ENCODE data around the gene FBP1. TPM values are rescaled to one million over a fixed set of nuclear protein-coding genes. Genes with fewer than 3 reads are reported as not detected.

FBP1 gene
- total RNA-seq, 1 experiment from 2014 or later, result 1.9 TPM

GRCh38 chr9:94577036-94577435, 62.3 kb downstream of the FBP1 start:
- WGBS (ENCODE audit: extremely low coverage, insufficient read length, low lambda C conversion rate), result no CpG with 5 or more reads among the region's 1 CpG

More at GRCh38 chr9:94577036-94577435, 62.3 kb downstream of the FBP1 start:
- Histone ChIP-seq H3K27ac (ENCODE audit: insufficient read length, low read depth, low read length) (no peak overlapping the region), H2BK120ac (ENCODE audit: low read depth, low read length, poor library complexity, severe bottlenecking) (no peak overlapping the region), H3K27me3 (ENCODE audit: insufficient read depth, low read length) (no peaks in the 10 kb centered on the region), H2BK20ac (ENCODE audit: low read depth, low read length, poor library complexity, severe bottlenecking) (no peak overlapping the region), H4K8ac (replicated peaks; ENCODE audit: insufficient read length, low read depth, low read length) (no peak overlapping the region), H3K79me1 (ENCODE audit: insufficient read depth, low read depth, low read length, poor library complexity, severe bottlenecking) (no peaks in the 10 kb centered on the region), H2BK5ac (ENCODE audit: insufficient read length, low read length) (no peak overlapping the region), H3K14ac (ENCODE audit: insufficient read depth, low read length) (no peak overlapping the region), H3K56ac (ENCODE audit: insufficient read length, low read depth, low read length) (no peak overlapping the region), H3K9ac (ENCODE audit: extremely low read depth, insufficient read length, low read length) (no peak overlapping the region), H4K20me1 (ENCODE audit: control insufficient read depth, insufficient read depth, insufficient read length) (no peaks in the 10 kb centered on the region), H2BK15ac (ENCODE audit: low read depth, low read length) (no peak overlapping the region), H3K4ac (ENCODE audit: low read depth, low read length) (no peak overlapping the region), H3K4me2 (ENCODE audit: insufficient read depth, insufficient read length, low read length) (no peak overlapping the region), H2AFZ (ENCODE audit: low read length) (no peak overlapping the region), H3K18ac (ENCODE audit: insufficient read length, low read depth, low read length) (no peak overlapping the region), H4K91ac (ENCODE audit: insufficient read length, low read depth, low read length) (no peak overlapping the region), H3K23me2 (ENCODE audit: insufficient read length, low read depth, low read length, poor library complexity, severe bottlenecking) (no peaks in the 10 kb centered on the region), H3K23ac (ENCODE audit: insufficient read length, low read depth, low read length) (no peak overlapping the region), H4K5ac (ENCODE audit: insufficient read length, low read depth, low read length) (no peak overlapping the region), H3T11ph (ENCODE audit: low read length) (no peak overlapping the region), H2AK5ac (ENCODE audit: insufficient read length, low read length) (no peak overlapping the region), H3K9me3 (ENCODE audit: control insufficient read depth, low read depth, low read length) (no peaks in the 10 kb centered on the region), H2BK12ac (ENCODE audit: insufficient read length, low read depth, low read length) (no peak overlapping the region), H3K4me1 (ENCODE audit: insufficient read depth, low read length) (no peaks in the 10 kb centered on the region), H3K79me2 (ENCODE audit: insufficient read depth, low read length) (no peaks in the 10 kb centered on the region)
- no peak overlapping the region for H3K4me3 Mint-ChIP-seq
- no peak for TF ChIP-seq CTCF (conservative IDR thresholded peaks at IDR 0.05)
- no peak overlapping the region for H3K27ac Mint-ChIP-seq
- H3K27me3 Mint-ChIP-seq (ENCODE audit: low read depth), result peaks cover 6% of the 10 kb centered on the region
- H3K9me3 Mint-ChIP-seq, result peaks cover 3 to 4% of the 10 kb centered on the region in 2 experiments; a peak in 3 of 5 replicates
- H3K4me1 Mint-ChIP-seq, result no peaks in the 10 kb centered on the region
- no peaks in the 10 kb centered on the region for H3K36me3 Mint-ChIP-seq (ENCODE audit: insufficient read depth in 1 of 3, low read depth in 3 of 3)
- no peak for DNase-seq

All from H9 (cell line).